ENCODE results near the gene C17orf50. TPM values are rescaled to one million over a fixed set of nuclear protein-coding genes. Genes with fewer than 3 reads are reported as not detected.

C17orf50 gene
- polyA plus RNA-seq, 1 donor (not counting 4 experiments of a cell fraction or from before 2014, with no cell fraction given): not detected

- no peak overlapping the region for H3K4me3 ChIP-seq (ENCODE audit: control insufficient read depth in 2 of 3, extremely low read depth in 1 of 3, insufficient read depth in 2 of 3, low read depth in 1 of 3, low read length in 3 of 3)
- DNase-seq (ENCODE audit: low read depth, low spot score): no peak
- H3K9me3 ChIP-seq (ENCODE audit: control insufficient read depth, low read depth, low read length): no peaks in the 10 kb centered on the region
- H2AFZ ChIP-seq (ENCODE audit: control insufficient read depth, low read length): no peak overlapping the region
- no peak overlapping the region for H3K9ac ChIP-seq (ENCODE audit: control insufficient read depth, extremely low read depth, insufficient read depth, low read length)
- H3K27me3 ChIP-seq (ENCODE audit: control insufficient read depth, extremely low read depth, insufficient read depth, low read length): no peaks in the 10 kb centered on the region
- no peak for FAIRE-seq
- H3K27ac ChIP-seq (ENCODE audit: control insufficient read depth, insufficient read depth, low read length): no peak overlapping the region
- TF ChIP-seq EZH2 (IDR thresholded peaks at IDR 0.05; ENCODE audit: low read length) (no peak), CTCF (optimal IDR thresholded peaks at IDR 0.05 in 1 of 3, IDR thresholded peaks at IDR 0.05 in 1 of 3, conservative IDR thresholded peaks at IDR 0.05 in 1 of 3; ENCODE audit: extremely low read depth in 1 of 3, insufficient read depth in 2 of 3, low read length in 3 of 3) (no peak)
- no peaks in the 10 kb centered on the region for H3K36me3 ChIP-seq (ENCODE audit: control insufficient read depth in 2 of 2, extremely low read depth in 1 of 2, insufficient read depth in 2 of 2, low read length in 2 of 2)
- peaks cover 6% of the 10 kb centered on the region for H3K4me1 ChIP-seq (ENCODE audit: control insufficient read depth, extremely low read depth, insufficient read depth, low read length)
- no peaks in the 10 kb centered on the region for H4K20me1 ChIP-seq (ENCODE audit: control insufficient read depth, extremely low read depth, insufficient read depth, low read length)
- dilution Hi-C loops (cut with MboI; ENCODE audit: extremely low pct_ligation_motif_present, low sequenced_read_pairs): no loop called here
- no peaks in the 10 kb centered on the region for H3K9me1 ChIP-seq (ENCODE audit: control insufficient read depth, extremely low read depth, insufficient read depth, low read length)
- H3K4me2 ChIP-seq (ENCODE audit: control insufficient read depth, extremely low read depth, insufficient read depth, low read depth, low read length): no peak overlapping the region
- no peaks in the 10 kb centered on the region for H3K79me2 ChIP-seq (ENCODE audit: control insufficient read depth, insufficient read depth, low read length)
Observed at GRCh38 chr17:35765086-35765710, 4.5 kb downstream of the C17orf50 start.

GRCh38 chr17:35765756-35766488 lies 5.2 kb downstream of the C17orf50 start:
- TF ChIP-seq CTCF (optimal IDR thresholded peaks at IDR 0.05 in 1 of 3, IDR thresholded peaks at IDR 0.05 in 1 of 3, conservative IDR thresholded peaks at IDR 0.05 in 1 of 3; ENCODE audit: extremely low read depth in 1 of 3, insufficient read depth in 2 of 3, low read length in 3 of 3): no peak
- TF ChIP-seq EZH2 (IDR thresholded peaks at IDR 0.05; ENCODE audit: low read length): no peak
- H3K9ac ChIP-seq (ENCODE audit: control insufficient read depth, extremely low read depth, insufficient read depth, low read length): no peak overlapping the region
- H3K4me1 ChIP-seq (ENCODE audit: control insufficient read depth, extremely low read depth, insufficient read depth, low read length): peaks cover 6% of the 10 kb centered on the region
- H3K9me1 ChIP-seq (ENCODE audit: control insufficient read depth, extremely low read depth, insufficient read depth, low read length): no peaks in the 10 kb centered on the region
- H3K27ac ChIP-seq (ENCODE audit: control insufficient read depth, insufficient read depth, low read length): no peak overlapping the region
- FAIRE-seq: no peak
- no peaks in the 10 kb centered on the region for H3K27me3 ChIP-seq (ENCODE audit: control insufficient read depth, extremely low read depth, insufficient read depth, low read length)
- H4K20me1 ChIP-seq (ENCODE audit: control insufficient read depth, extremely low read depth, insufficient read depth, low read length): no peaks in the 10 kb centered on the region
- H3K36me3 ChIP-seq (ENCODE audit: control insufficient read depth in 2 of 2, extremely low read depth in 1 of 2, insufficient read depth in 2 of 2, low read length in 2 of 2): no peaks in the 10 kb centered on the region
- no peak overlapping the region for H2AFZ ChIP-seq (ENCODE audit: control insufficient read depth, low read length)
- no peak overlapping the region for H3K4me3 ChIP-seq (ENCODE audit: control insufficient read depth in 2 of 3, extremely low read depth in 1 of 3, insufficient read depth in 2 of 3, low read depth in 1 of 3, low read length in 3 of 3)
- no peak overlapping the region for H3K4me2 ChIP-seq (ENCODE audit: control insufficient read depth, extremely low read depth, insufficient read depth, low read depth, low read length)
- dilution Hi-C loops (cut with MboI; ENCODE audit: extremely low pct_ligation_motif_present, low sequenced_read_pairs): no loop called here
- H3K79me2 ChIP-seq (ENCODE audit: control insufficient read depth, insufficient read depth, low read length): no peaks in the 10 kb centered on the region
- no peaks in the 10 kb centered on the region for H3K9me3 ChIP-seq (ENCODE audit: control insufficient read depth, low read depth, low read length)
- no peak for DNase-seq (ENCODE audit: low read depth, low spot score)
